Vagina (tissue), 2 donors: ENCODE results near the gene JSRP1. TPM values are rescaled to one million over a fixed set of nuclear protein-coding genes. Genes with fewer than 3 reads are reported as not detected.
A peak's percentile ranks its signal among the peaks of the same experiment; 100 is the strongest.

Source experiments
- DNase-seq, 2 donors: peaks; one replicate each; pipeline ENCODE4 v3.0.0-alpha.2; 2017; ENCODE audit errors: extremely low spot score in 2 of 2
- H3K27ac ChIP-seq: fragments of 200-600 bp; sonication (generic); one replicate; pipeline ENCODE4 v1.5.1; 2019
- H3K27me3 ChIP-seq: fragments of 200-600 bp; sonication (generic); one replicate; pipeline ENCODE4 v1.5.1; 2019
- H3K36me3 ChIP-seq, 2 donors: fragments of 200-600 bp; sonication (generic); one replicate each; pipeline ENCODE4 v1.5.1; 2017 to 2019
- H3K4me1 ChIP-seq: fragments of 200-600 bp; sonication (generic); one replicate; pipeline ENCODE4 v1.5.1; 2019
- H3K4me3 ChIP-seq, 2 donors: fragments of 200-600 bp; sonication (generic); 1 replicate in 1 of 2; 2 replicates in 1 of 2; pipeline ENCODE4 v1.5.1; 2016 to 2019
- H3K9me3 ChIP-seq: fragments of 200-600 bp; sonication (generic); one replicate; pipeline ENCODE4 v1.5.1; 2019
- POLR2A ChIP-seq, 2 donors: fragments of 450-650 bp; IDR thresholded peaks; one replicate each; pipeline ENCODE4 v1.6.1; 2017; ENCODE audit warnings: antibody characterized with exemption in 2 of 2, mild to moderate bottlenecking in 2 of 2, moderate library complexity in 2 of 2
- POLR2AphosphoS5 ChIP-seq, 2 donors: sonication (generic); formaldehyde crosslinking; IDR thresholded peaks; one replicate each; pipeline ENCODE4 v1.9.0; 2017; ENCODE audit warnings: antibody characterized with exemption in 2 of 2, mild to moderate bottlenecking in 2 of 2, low read depth in 1 of 2; ENCODE audit not compliant: insufficient read depth in 1 of 2
- intact Hi-C: fragments of 100-400 bp; cut with DNase I; formaldehyde crosslinking; loops from one replicate; pipeline ENCODE4 v1.15.1; 2023
- total RNA-seq: library from RNA; depleted of rRNA; stranded (reverse); fragments of >200 nt; gene quantifications from one replicate; pipeline ENCODE4 v1.2.3, GENCODE V29; 2016
- TF ChIP-seq, protein P1 (sequence below), 3 experiments: fragments of 450-650 bp in 2 of 3; fragments of 200-600 bp in 1 of 3; sonication (generic) in 1 of 3; IDR thresholded peaks; one replicate each; pipeline ENCODE4 v1.5.1; 2017 to 2019; ENCODE audit warnings: antibody characterized with exemption in 3 of 3, mild to moderate bottlenecking in 2 of 3, moderate library complexity in 2 of 3

JSRP1 gene
- total RNA-seq, 1 donor from 2014 or later = not detected

DNA sequence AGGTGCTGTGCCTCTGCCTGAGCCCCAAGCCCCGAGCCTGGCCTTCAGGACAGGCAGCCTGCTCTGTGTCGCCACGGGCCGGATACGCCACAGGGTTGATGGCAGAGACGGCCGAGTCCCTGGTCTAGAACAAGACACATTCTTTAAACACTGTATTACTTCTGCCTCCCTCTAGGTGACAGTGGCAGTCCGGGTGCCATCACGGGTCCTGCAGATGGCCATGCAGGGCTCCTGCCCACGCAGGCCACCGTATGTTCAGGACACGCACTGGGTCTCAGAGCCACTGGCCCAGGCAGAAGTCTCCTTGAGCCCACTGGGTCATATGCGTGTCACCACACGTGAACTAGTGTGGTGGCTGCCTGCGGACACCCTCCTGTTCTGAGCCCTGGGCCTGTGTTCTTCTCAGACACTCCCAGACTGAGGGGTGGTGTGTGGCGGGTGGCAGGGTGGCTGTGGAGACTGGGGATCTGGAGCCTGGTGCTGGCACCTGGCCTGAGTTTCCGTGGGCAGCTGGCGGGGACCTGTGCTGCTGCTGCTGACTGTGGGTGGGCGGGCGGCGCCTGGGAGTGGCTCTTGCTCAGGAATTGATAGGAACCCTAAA is 24.5 kb downstream of the JSRP1 start:
- DNase-seq = no peak
- intact Hi-C loops = no loop called here
- TF ChIP-seq, protein P1, sequence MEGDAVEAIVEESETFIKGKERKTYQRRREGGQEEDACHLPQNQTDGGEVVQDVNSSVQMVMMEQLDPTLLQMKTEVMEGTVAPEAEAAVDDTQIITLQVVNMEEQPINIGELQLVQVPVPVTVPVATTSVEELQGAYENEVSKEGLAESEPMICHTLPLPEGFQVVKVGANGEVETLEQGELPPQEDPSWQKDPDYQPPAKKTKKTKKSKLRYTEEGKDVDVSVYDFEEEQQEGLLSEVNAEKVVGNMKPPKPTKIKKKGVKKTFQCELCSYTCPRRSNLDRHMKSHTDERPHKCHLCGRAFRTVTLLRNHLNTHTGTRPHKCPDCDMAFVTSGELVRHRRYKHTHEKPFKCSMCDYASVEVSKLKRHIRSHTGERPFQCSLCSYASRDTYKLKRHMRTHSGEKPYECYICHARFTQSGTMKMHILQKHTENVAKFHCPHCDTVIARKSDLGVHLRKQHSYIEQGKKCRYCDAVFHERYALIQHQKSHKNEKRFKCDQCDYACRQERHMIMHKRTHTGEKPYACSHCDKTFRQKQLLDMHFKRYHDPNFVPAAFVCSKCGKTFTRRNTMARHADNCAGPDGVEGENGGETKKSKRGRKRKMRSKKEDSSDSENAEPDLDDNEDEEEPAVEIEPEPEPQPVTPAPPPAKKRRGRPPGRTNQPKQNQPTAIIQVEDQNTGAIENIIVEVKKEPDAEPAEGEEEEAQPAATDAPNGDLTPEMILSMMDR (IDR thresholded peaks at IDR 0.05) = no peak
- no peak for TF ChIP-seq POLR2AphosphoS5 (IDR thresholded peaks at IDR 0.05; ENCODE audit: insufficient read depth in 1 of 2, low read depth in 1 of 2)
- no peak for TF ChIP-seq POLR2A (IDR thresholded peaks at IDR 0.05)
- H3K27me3 ChIP-seq = no peaks in the 10 kb centered on the region
- peak overlapping the region; percentile 33 for H3K27ac ChIP-seq
- H3K9me3 ChIP-seq = no peaks in the 10 kb centered on the region
- H3K4me1 ChIP-seq = peaks cover 23% of the 10 kb centered on the region
- peaks cover 0 to 28% of the 10 kb centered on the region in 2 donors for H3K36me3 ChIP-seq
- H3K4me3 ChIP-seq = no peak overlapping the region

DNA sequence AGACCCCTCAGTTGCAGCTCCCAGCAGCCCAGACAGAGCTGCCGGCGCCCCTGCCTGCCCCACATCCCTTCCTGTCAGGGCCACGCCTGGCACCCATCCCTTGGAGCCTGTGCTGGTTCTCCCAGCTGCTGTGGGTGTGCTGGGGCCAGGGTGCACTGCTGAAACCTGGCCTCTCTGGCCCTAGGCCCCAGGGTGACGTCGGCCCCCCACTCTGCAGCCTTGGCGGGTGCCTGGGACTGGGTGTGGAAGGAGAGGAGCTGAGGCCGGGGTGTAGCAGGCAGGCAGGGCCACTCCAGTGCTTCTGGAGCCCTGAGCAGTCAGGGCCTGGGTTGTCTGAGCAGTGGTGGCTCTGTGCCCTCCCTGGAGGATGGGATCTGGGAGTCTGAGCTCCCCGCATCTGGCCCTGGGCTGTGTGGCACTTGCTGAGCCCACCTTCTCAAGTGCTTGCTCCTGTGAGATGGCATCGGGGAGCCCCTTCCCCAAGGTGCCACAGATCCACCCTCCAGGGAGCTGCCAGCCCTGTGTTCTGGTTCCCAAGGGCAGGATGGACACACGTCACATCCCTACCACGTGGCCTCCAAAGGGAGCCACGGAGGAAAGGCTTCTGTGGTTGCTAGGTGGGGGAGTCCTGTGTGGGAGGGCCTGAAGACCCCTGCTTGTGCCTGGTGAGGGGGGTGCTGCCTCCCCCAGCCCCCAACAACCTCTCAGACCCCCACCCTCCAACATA is 25.2 kb downstream of the JSRP1 start:
- Histone ChIP-seq H3K4me3 (no peak overlapping the region), H3K9me3 (no peaks in the 10 kb centered on the region), H3K27me3 (no peaks in the 10 kb centered on the region), H3K36me3 (peaks cover 0 to 36% of the 10 kb centered on the region in 2 donors), H3K4me1 (peaks cover 23% of the 10 kb centered on the region), H3K27ac (peak overlapping the region; percentile 33)
- no peak for DNase-seq
- TF ChIP-seq POLR2AphosphoS5 (IDR thresholded peaks at IDR 0.05; ENCODE audit: insufficient read depth in 1 of 2, low read depth in 1 of 2) = no peak
- TF ChIP-seq, protein P1 (IDR thresholded peaks at IDR 0.05) = no peak
- TF ChIP-seq POLR2A (IDR thresholded peaks at IDR 0.05) = no peak
- intact Hi-C loops = no loop called here

DNA sequence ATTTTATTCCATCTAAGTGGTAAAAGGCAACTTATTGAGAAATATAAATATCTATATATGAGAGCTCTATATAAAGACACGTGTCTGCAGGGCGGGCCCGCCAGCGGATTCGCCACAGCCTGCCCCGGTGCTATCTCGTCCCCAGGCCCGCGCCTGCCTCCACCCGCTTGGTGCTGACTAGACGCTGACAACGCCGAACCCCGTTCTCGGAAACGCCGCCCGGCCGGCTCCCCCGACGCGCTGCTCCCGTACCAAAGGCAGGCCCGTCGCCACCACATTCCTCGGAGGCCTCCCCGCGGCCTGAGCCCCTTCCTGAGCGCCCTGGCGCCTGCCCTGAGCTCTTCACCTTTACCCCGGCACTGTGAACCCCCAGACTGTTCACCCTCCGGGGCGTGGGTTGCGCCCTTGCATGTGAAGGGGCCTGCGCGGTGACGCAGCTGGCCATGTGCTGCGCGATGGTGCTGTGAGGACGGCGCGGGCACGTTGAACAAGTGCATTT is 26.1 kb downstream of the JSRP1 start:
- intact Hi-C loops = no loop called here

DNA sequence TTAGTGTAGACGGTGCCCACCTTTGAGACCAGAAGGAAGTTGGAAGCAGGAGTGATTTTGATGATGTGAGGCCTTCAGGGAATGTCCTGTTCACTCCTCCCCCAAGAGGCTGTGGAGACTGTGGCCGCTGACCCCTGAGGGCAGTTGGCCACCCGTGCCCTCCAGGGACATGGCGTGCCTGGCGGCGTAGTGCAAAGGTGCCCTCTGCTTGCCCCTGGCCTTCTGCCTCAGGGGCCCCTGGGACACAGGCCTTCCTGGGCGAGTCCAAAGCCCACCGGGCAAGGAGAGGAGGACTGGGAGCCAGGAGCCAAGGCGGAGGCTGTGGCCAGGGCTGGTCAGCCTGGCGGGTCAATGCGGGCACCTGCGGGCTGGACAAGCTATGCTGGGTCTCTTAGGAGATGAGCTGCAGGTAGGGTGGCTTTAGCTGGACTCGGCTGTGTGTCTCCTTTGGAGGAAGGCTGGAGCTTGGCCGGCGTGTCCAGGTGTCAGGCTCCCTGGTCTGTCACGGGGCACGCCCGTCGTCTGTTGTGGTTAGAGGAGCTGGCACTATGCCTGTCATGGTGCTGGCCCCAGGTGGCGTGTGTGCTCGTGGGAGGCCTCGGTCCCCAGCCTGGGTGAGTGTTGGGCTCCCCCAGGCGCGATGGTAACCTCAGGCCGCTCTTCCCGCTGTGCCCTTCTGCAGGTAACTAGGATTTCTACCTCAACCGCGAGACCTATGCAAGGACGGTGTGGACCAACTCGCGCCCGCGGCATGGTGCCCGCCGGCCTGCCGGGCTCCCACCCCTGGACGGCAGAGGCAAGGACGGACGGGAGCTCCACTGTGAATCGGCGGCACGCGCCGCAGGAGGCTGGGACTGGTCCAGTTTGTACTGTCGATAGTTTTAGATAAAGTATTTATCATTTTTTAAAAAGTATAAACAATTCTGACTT is 26.8 kb downstream of the JSRP1 start:
- no peak overlapping the region for H3K4me3 ChIP-seq
- no peak for DNase-seq
- H3K36me3 ChIP-seq = peaks cover 0 to 43% of the 10 kb centered on the region in 2 donors
- H3K27me3 ChIP-seq = no peaks in the 10 kb centered on the region
- no peaks in the 10 kb centered on the region for H3K9me3 ChIP-seq
- intact Hi-C loops = no loop called here
- TF ChIP-seq, protein P1 (IDR thresholded peaks at IDR 0.05) = no peak
- TF ChIP-seq POLR2A (IDR thresholded peaks at IDR 0.05) = no peak
- no peak for TF ChIP-seq POLR2AphosphoS5 (IDR thresholded peaks at IDR 0.05; ENCODE audit: insufficient read depth in 1 of 2, low read depth in 1 of 2)
- H3K27ac ChIP-seq = no peak overlapping the region
- peaks cover 12% of the 10 kb centered on the region for H3K4me1 ChIP-seq

More for the DNA sequence above, 26.1 kb downstream of the JSRP1 start:
- Histone ChIP-seq H3K4me1 (peaks cover 20% of the 10 kb centered on the region), H3K27me3 (no peaks in the 10 kb centered on the region), H3K9me3 (no peaks in the 10 kb centered on the region), H3K27ac (no peak overlapping the region), H3K36me3 (peaks cover 0 to 43% of the 10 kb centered on the region in 2 donors), H3K4me3 (no peak overlapping the region)
- no peak for DNase-seq
- TF ChIP-seq, protein P1 (IDR thresholded peaks at IDR 0.05) = no peak
- TF ChIP-seq POLR2AphosphoS5 (IDR thresholded peaks at IDR 0.05; ENCODE audit: insufficient read depth in 1 of 2, low read depth in 1 of 2) (peak in 1 of 2 donors; percentile 16), POLR2A (IDR thresholded peaks at IDR 0.05) (no peak)
